22Rv1 (cell line): ENCODE results near the gene ACVR1B.

Experiments
- CTCF ChIP-seq: fragments of 450-650 bp; IDR thresholded peaks from 2 replicates; pipeline ENCODE4 v1.5.1; 2017; ENCODE audit warnings: mild to moderate bottlenecking
- ZFX ChIP-seq: fragments of 450-650 bp; IDR thresholded peaks from 2 replicates; pipeline ENCODE4 v1.6.1; 2017; ENCODE audit warnings: antibody characterized with exemption, borderline replicate concordance

GRCh38 chr12:51944608-51945233, 6.8 kb upstream of the ACVR1B start:
- TF ChIP-seq CTCF, result no peak
- TF ChIP-seq ZFX, result no peak
